Caco-2 (cell line): ENCODE results near the gene CAB39L. TPM values are rescaled to one million over a fixed set of nuclear protein-coding genes. Genes with fewer than 3 reads are reported as not detected.

Source experiments
- BruUV-seq: library from RNA; stranded (reverse); fragments of 400-500 nt; replicated peaks from 2 replicates; lab custom pipeline; 2021; lab: Mats Ljungman, UMichigan
- CTCF ChIA-PET: fragments of 300-600 bp; sonication (Branson Sonifier 250); formaldehyde crosslinking; loops from one replicate; lab custom pipeline; 2022; ENCODE audit warnings: antibody characterized with exemption; lab: Charles Lee
- POLR2A ChIA-PET: fragments of 300-600 bp; sonication (Branson Sonifier 250); formaldehyde crosslinking; loops from one replicate; lab custom pipeline; 2022; ENCODE audit warnings: antibody characterized with exemption; lab: Charles Lee
- DNase-seq, 2 experiments: peaks; one replicate each; pipeline versions ENCODE4 v3.0.0 to v3.0.0-alpha.2; 2020 to 2022
- H3K27me3 ChIP-seq: replicated peaks from 2 replicates; pipeline ENCODE4 v1.6.0; 2011; ENCODE audit warnings: low read length; ENCODE audit not compliant: control insufficient read depth, insufficient read depth
- H3K36me3 ChIP-seq: 2 replicates; pipeline ENCODE4 v1.5.1; 2011; ENCODE audit warnings: low read length; ENCODE audit not compliant: control insufficient read depth, insufficient read depth
- H3K4me1 ChIP-seq: fragments of 250-450 bp; sonication (Bioruptor Pico); 2 replicates; pipeline ENCODE4 v1.5.1; 2020; ENCODE audit warnings: mild to moderate bottlenecking
- H3K4me3 ChIP-seq: 2 replicates; pipeline ENCODE4 v1.5.1; 2011; ENCODE audit warnings: low read depth, mild to moderate bottlenecking, control low read depth, low read length
- H3K9me3 ChIP-seq: fragments of 250-450 bp; sonication (Bioruptor Pico); 2 replicates; pipeline ENCODE4 v1.5.1; 2020; ENCODE audit warnings: mild to moderate bottlenecking, moderate library complexity
- H3K27ac Mint-ChIP-seq: one replicate; pipeline ENCODE4 v1.8.0; 2022; ENCODE audit warnings: mixed read lengths; ENCODE audit not compliant: unreplicated experiment
- H3K27me3 Mint-ChIP-seq: one replicate; pipeline ENCODE4 v1.8.0; 2022; ENCODE audit warnings: mixed read lengths; ENCODE audit not compliant: insufficient read depth, unreplicated experiment
- H3K36me3 Mint-ChIP-seq: one replicate; pipeline ENCODE4 v1.8.0; 2022; ENCODE audit warnings: mild to moderate bottlenecking, mixed read lengths; ENCODE audit not compliant: insufficient read depth, unreplicated experiment
- H3K4me1 Mint-ChIP-seq: one replicate; pipeline ENCODE4 v1.8.0; 2022; ENCODE audit warnings: low read depth, mixed read lengths; ENCODE audit not compliant: unreplicated experiment
- H3K4me3 Mint-ChIP-seq: one replicate; pipeline ENCODE4 v1.8.0; 2022; ENCODE audit warnings: mild to moderate bottlenecking, moderate library complexity, mixed read lengths; ENCODE audit not compliant: unreplicated experiment
- H3K9me3 Mint-ChIP-seq: one replicate; pipeline ENCODE4 v1.8.0; 2022; ENCODE audit warnings: mixed read lengths; ENCODE audit not compliant: unreplicated experiment
- intact Hi-C: fragments of 100-400 bp; cut with micrococcal nuclease; formaldehyde crosslinking; loops from one replicate; pipeline ENCODE4 v1.10.0; 2022; ENCODE audit not compliant: unreplicated experiment
- total RNA-seq: library from RNA; stranded (reverse); gene quantifications from 2 replicates; pipeline ENCODE4 v1.2.3, GENCODE V29; 2022
- TF ChIP-seq, protein P1 (sequence below), 2 experiments: fragments of 200-600 bp in 1 of 2; IDR thresholded peaks; 1 replicate in 1 of 2; 2 replicates in 1 of 2; pipeline versions ENCODE4 v1.5.1 to v1.8.0; 2011 to 2022; ENCODE audit warnings: antibody characterized with exemption in 1 of 2, control low read depth in 1 of 2, inconsistent platforms in 1 of 2, low read depth in 1 of 2, low read length in 1 of 2, mild to moderate bottlenecking in 1 of 2, moderate library complexity in 1 of 2; ENCODE audit not compliant: insufficient read depth in 1 of 2, severe bottlenecking in 1 of 2, unreplicated experiment in 1 of 2

The CAB39L gene
- total RNA-seq, 1 experiment from 2014 or later = 40.6 TPM

GRCh38 chr13:49476529-49476928, 32.7 kb upstream of the CAB39L start:
- CTCF ChIA-PET = no interaction called here
- no peak overlapping the region for H3K4me3 Mint-ChIP-seq
- Histone ChIP-seq H3K4me3 (no peak overlapping the region), H3K9me3 (no peaks in the 10 kb centered on the region), H3K36me3 (peaks cover 1% of the 10 kb centered on the region), H3K4me1 (no peaks in the 10 kb centered on the region), H3K27me3 (no peaks in the 10 kb centered on the region)
- TF ChIP-seq, protein P1, sequence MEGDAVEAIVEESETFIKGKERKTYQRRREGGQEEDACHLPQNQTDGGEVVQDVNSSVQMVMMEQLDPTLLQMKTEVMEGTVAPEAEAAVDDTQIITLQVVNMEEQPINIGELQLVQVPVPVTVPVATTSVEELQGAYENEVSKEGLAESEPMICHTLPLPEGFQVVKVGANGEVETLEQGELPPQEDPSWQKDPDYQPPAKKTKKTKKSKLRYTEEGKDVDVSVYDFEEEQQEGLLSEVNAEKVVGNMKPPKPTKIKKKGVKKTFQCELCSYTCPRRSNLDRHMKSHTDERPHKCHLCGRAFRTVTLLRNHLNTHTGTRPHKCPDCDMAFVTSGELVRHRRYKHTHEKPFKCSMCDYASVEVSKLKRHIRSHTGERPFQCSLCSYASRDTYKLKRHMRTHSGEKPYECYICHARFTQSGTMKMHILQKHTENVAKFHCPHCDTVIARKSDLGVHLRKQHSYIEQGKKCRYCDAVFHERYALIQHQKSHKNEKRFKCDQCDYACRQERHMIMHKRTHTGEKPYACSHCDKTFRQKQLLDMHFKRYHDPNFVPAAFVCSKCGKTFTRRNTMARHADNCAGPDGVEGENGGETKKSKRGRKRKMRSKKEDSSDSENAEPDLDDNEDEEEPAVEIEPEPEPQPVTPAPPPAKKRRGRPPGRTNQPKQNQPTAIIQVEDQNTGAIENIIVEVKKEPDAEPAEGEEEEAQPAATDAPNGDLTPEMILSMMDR (IDR thresholded peaks at IDR 0.05; ENCODE audit: insufficient read depth in 1 of 2, low read depth in 1 of 2, low read length in 1 of 2, severe bottlenecking in 1 of 2, unreplicated experiment in 1 of 2) = no peak
- no peaks in the 10 kb centered on the region for H3K9me3 Mint-ChIP-seq
- peaks cover 26% of the 10 kb centered on the region for H3K36me3 Mint-ChIP-seq
- DNase-seq = no peak
- intact Hi-C loops = no loop called here
- no TSS peak for BruUV-seq
- H3K27me3 Mint-ChIP-seq = no peaks in the 10 kb centered on the region
- POLR2A ChIA-PET = no interaction called here
- no peaks in the 10 kb centered on the region for H3K4me1 Mint-ChIP-seq
- no peak overlapping the region for H3K27ac Mint-ChIP-seq

GRCh38 chr13:49472186-49472585, 28.3 kb upstream of the CAB39L start:
- no peak overlapping the region for H3K4me3 ChIP-seq
- H3K4me3 Mint-ChIP-seq = no peak overlapping the region
- ChIA-PET POLR2A (no interaction called here), CTCF (no interaction called here)
- no peaks in the 10 kb centered on the region for H3K27me3 Mint-ChIP-seq
- H3K9me3 ChIP-seq = no peaks in the 10 kb centered on the region
- H3K4me1 Mint-ChIP-seq = no peaks in the 10 kb centered on the region
- TF ChIP-seq, protein P1 (IDR thresholded peaks at IDR 0.05; ENCODE audit: insufficient read depth in 1 of 2, low read depth in 1 of 2, low read length in 1 of 2, severe bottlenecking in 1 of 2, unreplicated experiment in 1 of 2) = no peak
- H3K36me3 Mint-ChIP-seq = peaks cover 41% of the 10 kb centered on the region
- H3K27ac Mint-ChIP-seq = no peak overlapping the region
- intact Hi-C loops = no loop called here
- H3K36me3 ChIP-seq = peaks cover 1% of the 10 kb centered on the region; the same call in 1 of the 2 replicates
- no TSS peak for BruUV-seq
- no peaks in the 10 kb centered on the region for H3K4me1 ChIP-seq
- no peaks in the 10 kb centered on the region for H3K27me3 ChIP-seq
- H3K9me3 Mint-ChIP-seq = no peaks in the 10 kb centered on the region
- no peak for DNase-seq

DNA sequence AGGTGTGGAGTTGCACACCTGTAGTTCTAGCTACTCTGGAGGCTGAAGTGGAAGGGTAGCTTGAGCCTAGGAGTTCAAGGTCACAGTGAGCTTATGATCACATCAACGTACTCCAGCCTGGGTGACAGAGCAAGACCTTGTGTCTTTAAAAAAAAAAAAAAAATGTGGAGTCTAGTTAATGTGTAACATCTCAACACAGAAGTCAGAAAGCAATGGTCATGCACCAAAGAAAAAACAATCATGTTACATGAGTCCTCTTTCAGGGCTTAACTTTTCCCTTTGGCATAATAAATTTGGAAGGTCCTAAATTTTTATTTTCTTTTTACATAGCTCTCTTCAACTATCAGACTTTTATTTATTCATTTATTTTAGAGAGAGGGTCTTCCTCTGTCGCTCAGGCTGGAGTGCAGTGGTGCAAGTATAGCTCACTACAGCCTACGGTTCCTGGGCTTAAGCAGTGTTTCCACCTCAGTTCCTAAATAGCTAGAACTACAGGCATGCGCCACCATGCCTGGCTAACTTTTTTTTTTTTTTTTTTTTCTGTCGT, 22.5 kb upstream of the CAB39L start:
- Histone ChIP-seq H3K4me3 (no peak overlapping the region), H3K36me3 (peaks cover 5% of the 10 kb centered on the region), H3K4me1 (no peaks in the 10 kb centered on the region), H3K27me3 (no peaks in the 10 kb centered on the region), H3K9me3 (peaks cover 11% of the 10 kb centered on the region; the same call in 1 of the 2 replicates)
- intact Hi-C loops = no loop called here
- DNase-seq = no peak
- Mint-ChIP-seq H3K4me3 (no peak overlapping the region), H3K27ac (no peak overlapping the region), H3K27me3 (no peaks in the 10 kb centered on the region), H3K36me3 (peaks cover 59% of the 10 kb centered on the region), H3K4me1 (peaks cover 6% of the 10 kb centered on the region), H3K9me3 (peaks cover 24% of the 10 kb centered on the region)
- ChIA-PET POLR2A (no interaction called here), CTCF (no interaction called here)
- no TSS peak for BruUV-seq
- TF ChIP-seq, protein P1 (IDR thresholded peaks at IDR 0.05; ENCODE audit: insufficient read depth in 1 of 2, low read depth in 1 of 2, low read length in 1 of 2, severe bottlenecking in 1 of 2, unreplicated experiment in 1 of 2) = no peak
